H1 (cell line): ENCODE measurements around the gene EEPD1. TPM values are rescaled to one million over a fixed set of nuclear protein-coding genes. Genes with fewer than 3 reads are reported as not detected.

Source experiments
- CTCF ChIA-PET: fragments of 300-600 bp; sonication (Branson Sonifier 250); formaldehyde crosslinking; loops from one replicate; lab custom pipeline; 2021; ENCODE audit not compliant: partially characterized antibody; lab: Charles Lee
- POLR2A ChIA-PET: fragments of 300-600 bp; sonication (Branson Sonifier 250); formaldehyde crosslinking; loops from one replicate; lab custom pipeline; 2021; ENCODE audit warnings: inconsistent platforms; ENCODE audit not compliant: partially characterized antibody; lab: Charles Lee
- DNase-seq, 2 experiments: peaks; one replicate each; pipeline versions ENCODE4 v3.0.0 to v3.0.0-alpha.2; 2010 to 2022; ENCODE audit warnings: low spot score in 2 of 2, low read depth in 1 of 2, mixed read lengths in 1 of 2
- FAIRE-seq: peaks from 2 replicates; lab custom pipeline; 2011; peaks lifted over from hg19 to GRCh38; lab: Jason Lieb, UNC
- H2AFZ ChIP-seq: 2 replicates; pipeline ENCODE4 v1.8.1; 2012; ENCODE audit warnings: low read length, inconsistent platforms
- H2AK5ac ChIP-seq: 2 replicates; pipeline ENCODE4 v1.6.1; 2013; ENCODE audit warnings: low read depth, low read length
- H2BK120ac ChIP-seq: replicated peaks from 2 replicates; pipeline ENCODE3; 2013; ENCODE audit warnings: low read depth, low read length, inconsistent platforms
- H2BK12ac ChIP-seq: 2 replicates; pipeline ENCODE4 v1.6.1; 2013; ENCODE audit warnings: low read depth, low read length
- H2BK15ac ChIP-seq: 2 replicates; pipeline ENCODE4 v1.6.1; 2013; ENCODE audit warnings: low read length
- H2BK20ac ChIP-seq: 2 replicates; pipeline ENCODE4 v1.6.1; 2013; ENCODE audit warnings: low read length
- H2BK5ac ChIP-seq: 2 replicates; pipeline ENCODE4 v1.6.1; 2013; ENCODE audit warnings: low read depth, low read length
- H3K14ac ChIP-seq: 2 replicates; pipeline ENCODE4 v1.6.1; 2013; ENCODE audit warnings: inconsistent platforms; ENCODE audit not compliant: insufficient read length
- H3K18ac ChIP-seq: 2 replicates; pipeline ENCODE4 v1.6.1; 2013; ENCODE audit warnings: low read length; ENCODE audit errors: extremely low read depth
- H3K23ac ChIP-seq: 2 replicates; pipeline ENCODE4 v1.6.1; 2013; ENCODE audit warnings: inconsistent platforms; ENCODE audit not compliant: insufficient read length
- H3K23me2 ChIP-seq: 2 replicates; pipeline ENCODE4 v1.6.1; 2013; ENCODE audit warnings: low read depth, low read length
- H3K27ac ChIP-seq: 2 replicates; pipeline ENCODE4 v1.6.1; 2011; ENCODE audit warnings: low read depth, low read length, inconsistent platforms
- H3K27me3 ChIP-seq, 4 experiments: replicated peaks in 1 of 4; 1 replicate in 1 of 4; 2 replicates in 3 of 4; pipeline versions ENCODE4 v1.6.1 to v1.8.1; 2011 to 2013; ENCODE audit warnings: low read length in 3 of 4, mild to moderate bottlenecking in 3 of 4, inconsistent platforms in 2 of 4, mixed read lengths in 2 of 4, moderate library complexity in 1 of 4; ENCODE audit not compliant: control insufficient read depth in 3 of 4, insufficient read depth in 3 of 4; ENCODE audit errors: extremely low read depth in 1 of 4
- H3K36me3 ChIP-seq, 4 experiments: 2 replicates each; pipeline versions ENCODE4 v1.6.1 to v1.8.1; 2011 to 2013; ENCODE audit warnings: mild to moderate bottlenecking in 4 of 4, low read length in 3 of 4, moderate library complexity in 2 of 4, control low read depth in 1 of 4, inconsistent platforms in 1 of 4; ENCODE audit not compliant: insufficient read depth in 4 of 4, control insufficient read depth in 2 of 4
- H3K4ac ChIP-seq: replicated peaks from 2 replicates; pipeline ENCODE3; 2013; ENCODE audit warnings: low read length, low read depth, mixed read lengths, inconsistent platforms; ENCODE audit not compliant: insufficient read length
- H3K4me1 ChIP-seq, 4 experiments: replicated peaks in 1 of 4; 1 replicate in 1 of 4; 2 replicates in 3 of 4; pipeline versions ENCODE4 v1.6.1 to v1.8.1; 2011 to 2013; ENCODE audit warnings: low read length in 3 of 4, inconsistent platforms in 2 of 4, mixed read lengths in 1 of 4; ENCODE audit not compliant: insufficient read depth in 4 of 4, control insufficient read depth in 3 of 4
- H3K4me2 ChIP-seq, 2 experiments: 2 replicates each; pipeline versions ENCODE4 v1.6.1 to v1.8.1; 2011 to 2013; ENCODE audit warnings: low read depth in 2 of 2, low read length in 2 of 2, control low read depth in 1 of 2, inconsistent platforms in 1 of 2, mild to moderate bottlenecking in 1 of 2; ENCODE audit not compliant: insufficient read depth in 1 of 2
- H3K4me3 ChIP-seq, 4 experiments: fragments of 200-600, 300-600 bp in 1 of 4; sonication (generic), shearing (Covaris generic), sonication (Bioruptor Twin) in 1 of 4; 2 replicates each; pipeline versions ENCODE4 v1.5.1 to v1.8.1; 2011 to 2016; ENCODE audit warnings: low read length in 4 of 4, low read depth in 3 of 4, control low read depth in 2 of 4, inconsistent platforms in 2 of 4, mild to moderate bottlenecking in 2 of 4, mixed read lengths in 1 of 4, moderate library complexity in 1 of 4; ENCODE audit not compliant: insufficient read depth in 2 of 4; ENCODE audit errors: extremely low read depth in 1 of 4
- H3K56ac ChIP-seq: replicated peaks from 2 replicates; pipeline ENCODE3; 2013; ENCODE audit warnings: low read depth, mild to moderate bottlenecking, mixed read lengths, low read length, inconsistent platforms; ENCODE audit not compliant: insufficient read length
- H3K79me1 ChIP-seq: 2 replicates; pipeline ENCODE4 v1.6.1; 2013; ENCODE audit warnings: low read depth, low read length, control low read depth
- H3K79me2 ChIP-seq, 2 experiments: 2 replicates each; pipeline versions ENCODE4 v1.6.1 to v1.8.1; 2012 to 2013; ENCODE audit warnings: low read length in 2 of 2, mild to moderate bottlenecking in 2 of 2, inconsistent platforms in 1 of 2; ENCODE audit not compliant: insufficient read depth in 2 of 2, control insufficient read depth in 1 of 2
- H3K9ac ChIP-seq, 4 experiments: replicated peaks in 1 of 4; 1 replicate in 1 of 4; 2 replicates in 3 of 4; pipeline versions ENCODE4 v1.6.1 to v1.8.1; 2011 to 2013; ENCODE audit warnings: low read depth in 3 of 4, low read length in 3 of 4, control low read depth in 2 of 4, mild to moderate bottlenecking in 2 of 4, moderate library complexity in 2 of 4, inconsistent platforms in 1 of 4; ENCODE audit errors: extremely low read depth in 1 of 4
- H3K9me3 ChIP-seq, 2 experiments: 2 replicates each; pipeline versions ENCODE4 v1.6.1 to v1.8.1; 2012 to 2013; ENCODE audit warnings: mild to moderate bottlenecking in 2 of 2, moderate library complexity in 2 of 2, control low read depth in 1 of 2, inconsistent platforms in 1 of 2, low read depth in 1 of 2, low read length in 1 of 2, mixed read lengths in 1 of 2; ENCODE audit not compliant: insufficient read depth in 2 of 2
- H4K20me1 ChIP-seq, 2 experiments: replicated peaks in 1 of 2; 2 replicates each; pipeline versions ENCODE3 to v1.8.1; 2011 to 2013; ENCODE audit warnings: inconsistent platforms in 2 of 2, low read length in 2 of 2, mild to moderate bottlenecking in 1 of 2; ENCODE audit not compliant: insufficient read depth in 2 of 2, control insufficient read depth in 1 of 2
- H4K5ac ChIP-seq: 2 replicates; pipeline ENCODE4 v1.6.1; 2013; ENCODE audit warnings: low read length, low read depth, mixed read lengths, inconsistent platforms; ENCODE audit not compliant: insufficient read length
- H4K8ac ChIP-seq: 2 replicates; pipeline ENCODE4 v1.8.0; 2013; ENCODE audit warnings: mild to moderate bottlenecking, moderate library complexity, low read length, inconsistent platforms; ENCODE audit not compliant: insufficient read depth; ENCODE audit errors: extremely low read depth
- H4K91ac ChIP-seq: replicated peaks from 2 replicates; pipeline ENCODE3; 2013; ENCODE audit warnings: low read length, mixed read lengths, inconsistent platforms; ENCODE audit not compliant: insufficient read length
- BRCA1 ChIP-seq: IDR thresholded peaks from 2 replicates; pipeline ENCODE4 v1.6.1; 2012; ENCODE audit warnings: low read depth, low read length, improper control_type of control experiment
- CHD2 ChIP-seq: IDR thresholded peaks from 2 replicates; pipeline ENCODE4 v1.6.1; 2012; ENCODE audit warnings: low read length, improper control_type of control experiment
- CREB1 ChIP-seq: IDR thresholded peaks from 2 replicates; pipeline ENCODE4 v1.6.1; 2012; ENCODE audit warnings: inconsistent platforms
- E2F6 ChIP-seq: IDR thresholded peaks from 2 replicates; pipeline ENCODE4 v1.6.1; 2012; ENCODE audit warnings: inconsistent platforms
- HDAC2 ChIP-seq, 2 experiments: fragments of 300-600 bp in 1 of 2; sonication (generic) in 1 of 2; IDR thresholded peaks; 2 replicates each; pipeline ENCODE4 v1.6.1; 2011 to 2012; ENCODE audit warnings: low read depth in 2 of 2, low read length in 2 of 2, mild to moderate bottlenecking in 2 of 2, moderate library complexity in 2 of 2, borderline replicate concordance in 1 of 2, inconsistent platforms in 1 of 2
- POU5F1 ChIP-seq: IDR thresholded peaks from 2 replicates; pipeline ENCODE4 v1.6.1; 2011; ENCODE audit warnings: low read depth, mild to moderate bottlenecking, low read length, moderate library complexity
- SIRT6 ChIP-seq: IDR thresholded peaks from one replicate; pipeline ENCODE4 v1.7.1; 2012; ENCODE audit warnings: low read length, inconsistent platforms
- SRF ChIP-seq: IDR thresholded peaks from 2 replicates; pipeline ENCODE4 v1.6.1; 2011; ENCODE audit warnings: mild to moderate bottlenecking, low read depth, low read length, moderate library complexity
- SUZ12 ChIP-seq: fragments of 200-600 bp; sonication (generic); IDR thresholded peaks from 2 replicates; pipeline ENCODE4 v1.6.1; 2012; ENCODE audit warnings: mild to moderate bottlenecking, inconsistent platforms, low read length, moderate library complexity, mixed read lengths
- WGBS, 2 experiments: shearing (Covaris generic) in 1 of 2; methylation state at CpG; one replicate each; pipeline versions ENCODE4 v1.1.6 to v1.1.7; 2013 to 2015; ENCODE audit warnings: low lambda C conversion rate in 2 of 2, mixed read lengths in 2 of 2, inconsistent platforms in 1 of 2, low coverage in 1 of 2, missing lambda C conversion rate in 1 of 2; ENCODE audit not compliant: insufficient replicate concordance in 2 of 2, insufficient coverage in 1 of 2, insufficient read length in 1 of 2; ENCODE audit errors: extremely low coverage in 1 of 2, missing lambda C conversion rate in 1 of 2; 5-methylcytosine and 5-hydroxymethylcytosine counted together
- polyA plus RNA-seq, 7 experiments: library from polyadenylated mRNA; depleted of rRNA in 3 of 7; stranded (reverse) in 5 of 7; unstranded in 2 of 7; fragments of >200 nt in 5 of 7; fragments of 200-250 nt in 2 of 7; gene quantifications; 1 replicate in 5 of 7; 2 replicates in 1 of 7; 4 replicates in 1 of 7; pipeline versions ENCODE4 v1.2.1 to v1.2.3, GENCODE V29; 2011 to 2013; ENCODE audit warnings: missing spikeins in 2 of 7, mixed read lengths in 2 of 7
- total RNA-seq: library from RNA; stranded (reverse); fragmentation: NEBNext Ultra II Directional; extraction: Animal tissue kit (Norgen Biotek cat#: 25700); gene quantifications from 2 replicates; pipeline ENCODE4 v1.2.1, GENCODE V29; 2021

The EEPD1 gene
- total and polyA plus RNA-seq, 2 of the 8 experiments (the other 6 are each of a cell fraction or from before 2014, with no cell fraction given), result 3.1 to 7.8 TPM

- H4K20me1 ChIP-seq, result no peaks in the 10 kb centered on the region
- FAIRE-seq (no peak), DNase-seq (no peak)
- H3K14ac ChIP-seq, result no peak overlapping the region
- H3K36me3 ChIP-seq, result no peaks in the 10 kb centered on the region
- no peak for TF ChIP-seq HDAC2 (IDR thresholded peaks at IDR 0.05; ENCODE audit: borderline replicate concordance in 1 of 2, low read depth in 2 of 2, low read length in 2 of 2)
- TF ChIP-seq BRCA1, result no peak
- TF ChIP-seq CHD2, result no peak
- no peak for TF ChIP-seq CREB1
- TF ChIP-seq E2F6, result no peak
- TF ChIP-seq SRF, result no peak
- no peak for TF ChIP-seq SIRT6
- TF ChIP-seq POU5F1, result no peak
- no peak for TF ChIP-seq SUZ12
- H3K27ac ChIP-seq, result no peak overlapping the region
- ChIA-PET CTCF (interaction anchor here (3.8 kb wide), 1 partner anchor 17 kb away, joined by 19 read pairs; no protein-coding TSS in a partner anchor), POLR2A (no interaction called here)
- no peak overlapping the region for H3K56ac ChIP-seq
- H2BK15ac ChIP-seq, result no peak overlapping the region
- peaks cover 0 to 3% of the 10 kb centered on the region in 2 experiments; a peak in 1 of 4 replicates for H3K9me3 ChIP-seq
- H3K4ac ChIP-seq, result no peak overlapping the region
- no peak overlapping the region for H3K23ac ChIP-seq
- H2BK120ac ChIP-seq, result no peak overlapping the region
- H3K79me2 ChIP-seq, result no peaks in the 10 kb centered on the region
- no peak overlapping the region for H2AK5ac ChIP-seq
- no peaks in the 10 kb centered on the region for H3K23me2 ChIP-seq
- no peak overlapping the region for H4K91ac ChIP-seq
- no peaks in the 10 kb centered on the region for H3K4me1 ChIP-seq
- H2BK12ac ChIP-seq, result no peak overlapping the region
- H2AFZ ChIP-seq, result no peak overlapping the region
- 88% methylated on average over 4 of the region's 4 CpGs; no CpG with 5 or more reads in 1 of the 2 experiments for WGBS, 2 experiments
- H2BK5ac ChIP-seq, result no peak overlapping the region
- H3K79me1 ChIP-seq, result no peaks in the 10 kb centered on the region
- no peak overlapping the region for H3K9ac ChIP-seq
- no peaks in the 10 kb centered on the region for H3K27me3 ChIP-seq
- H2BK20ac ChIP-seq, result no peak overlapping the region
- no peak overlapping the region for H4K5ac ChIP-seq
- H3K4me2 ChIP-seq, result no peak overlapping the region
- no peak overlapping the region for H3K4me3 ChIP-seq
- H4K8ac ChIP-seq, result no peak overlapping the region
- H3K18ac ChIP-seq, result no peak overlapping the region
Observed at GRCh38 chr7:36336390-36336789, 183.3 kb downstream of the EEPD1 start.
